Measurements from ENCODE around the gene BABAM2. TPM values are rescaled to one million over a fixed set of nuclear protein-coding genes. Genes with fewer than 3 reads are reported as not detected.

The BABAM2 gene
- total RNA-seq, 4 donors from 2014 or later: 35.5 to 44.9 (median 39.9) TPM

DNA sequence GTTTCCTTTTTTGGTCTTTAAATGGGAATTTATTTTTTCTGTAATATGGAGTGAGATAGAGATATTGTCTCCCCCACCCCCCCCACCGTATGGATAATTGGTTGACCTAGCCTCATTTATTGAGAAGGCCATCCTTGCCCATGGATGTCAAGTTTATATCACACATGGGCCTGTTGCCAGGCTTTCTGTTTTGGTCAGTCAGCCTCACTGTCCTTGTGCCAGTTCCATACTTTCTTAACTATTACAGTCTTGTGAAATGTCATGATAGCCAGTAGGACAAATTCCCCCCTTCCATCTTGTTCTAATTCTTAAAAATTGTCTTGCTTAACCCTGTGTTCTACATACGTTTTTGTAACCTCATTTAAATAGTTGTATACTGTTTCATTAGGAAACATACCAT is 12.5 kb downstream of the BABAM2 start:
- intact Hi-C loops (cut with DNase I): no loop called here
- WGBS: 75% methylated on average over 2 of the region's 2 CpGs

DNA sequence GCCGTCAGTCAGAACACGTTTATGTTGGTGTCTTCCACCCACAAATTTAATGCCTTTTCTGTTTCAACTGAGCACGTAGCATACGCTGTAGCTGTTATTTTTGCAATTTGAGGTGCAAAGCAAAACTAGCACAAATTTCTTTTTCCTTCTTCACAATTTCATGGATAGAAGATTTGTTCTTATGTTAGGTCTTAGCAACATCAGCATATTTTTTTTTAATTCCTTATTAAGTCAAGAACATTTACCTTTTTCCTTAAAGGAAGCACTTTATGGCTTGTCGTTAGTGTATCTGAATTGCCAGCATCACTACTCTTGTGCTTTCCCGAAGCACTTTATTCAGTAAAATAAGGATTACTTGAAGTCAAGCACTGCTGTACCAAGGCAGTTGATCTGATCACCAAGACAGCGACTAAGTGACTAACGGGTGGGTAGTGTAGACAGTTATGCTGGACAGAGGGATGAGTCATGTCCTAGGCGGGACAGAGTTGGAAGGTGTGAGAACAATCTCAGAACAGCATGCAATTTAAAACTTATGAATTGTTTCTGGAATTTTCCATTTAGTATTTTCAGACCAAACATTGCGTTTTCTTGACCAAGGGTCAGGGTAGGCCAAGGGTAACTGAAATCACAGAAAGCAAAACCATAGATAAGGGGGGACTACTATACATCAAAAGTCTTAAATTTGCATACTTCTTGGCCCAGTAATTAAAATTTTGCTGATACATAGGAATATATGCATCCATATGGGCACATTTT is 13.3 kb downstream of the BABAM2 start:
- TF ChIP-seq EP300 (IDR thresholded peaks at IDR 0.05) (no peak), POLR2A (IDR thresholded peaks at IDR 0.05; ENCODE audit: low read depth) (no peak), POLR2AphosphoS5 (IDR thresholded peaks at IDR 0.05) (peak in 1 of 2 donors; percentile 37)
- TF ChIP-seq, protein P1, sequence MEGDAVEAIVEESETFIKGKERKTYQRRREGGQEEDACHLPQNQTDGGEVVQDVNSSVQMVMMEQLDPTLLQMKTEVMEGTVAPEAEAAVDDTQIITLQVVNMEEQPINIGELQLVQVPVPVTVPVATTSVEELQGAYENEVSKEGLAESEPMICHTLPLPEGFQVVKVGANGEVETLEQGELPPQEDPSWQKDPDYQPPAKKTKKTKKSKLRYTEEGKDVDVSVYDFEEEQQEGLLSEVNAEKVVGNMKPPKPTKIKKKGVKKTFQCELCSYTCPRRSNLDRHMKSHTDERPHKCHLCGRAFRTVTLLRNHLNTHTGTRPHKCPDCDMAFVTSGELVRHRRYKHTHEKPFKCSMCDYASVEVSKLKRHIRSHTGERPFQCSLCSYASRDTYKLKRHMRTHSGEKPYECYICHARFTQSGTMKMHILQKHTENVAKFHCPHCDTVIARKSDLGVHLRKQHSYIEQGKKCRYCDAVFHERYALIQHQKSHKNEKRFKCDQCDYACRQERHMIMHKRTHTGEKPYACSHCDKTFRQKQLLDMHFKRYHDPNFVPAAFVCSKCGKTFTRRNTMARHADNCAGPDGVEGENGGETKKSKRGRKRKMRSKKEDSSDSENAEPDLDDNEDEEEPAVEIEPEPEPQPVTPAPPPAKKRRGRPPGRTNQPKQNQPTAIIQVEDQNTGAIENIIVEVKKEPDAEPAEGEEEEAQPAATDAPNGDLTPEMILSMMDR (IDR thresholded peaks at IDR 0.05): no peak
- H3K36me3 ChIP-seq: peaks cover 0 to 8% (median 3%) of the 10 kb centered on the region in 4 donors
- WGBS: 90% methylated on average over 10 of the region's 10 CpGs
- H3K27ac ChIP-seq (replicated peaks in 1 of 4): no peak overlapping the region
- no peaks in the 10 kb centered on the region for H3K9me3 ChIP-seq
- no peaks in the 10 kb centered on the region for H3K27me3 ChIP-seq
- DNase-seq (ENCODE audit: extremely low spot score): no peak
- H3K4me1 ChIP-seq: peaks cover 11 to 31% (median 21%) of the 10 kb centered on the region in 4 donors
- no peak overlapping the region for H3K4me3 ChIP-seq
- intact Hi-C loops (cut with DNase I): no loop called here

More for the DNA sequence above, 12.5 kb downstream of the BABAM2 start:
- no peak for DNase-seq (ENCODE audit: extremely low spot score)
- TF ChIP-seq POLR2A (IDR thresholded peaks at IDR 0.05; ENCODE audit: low read depth) (no peak), EP300 (IDR thresholded peaks at IDR 0.05) (no peak), POLR2AphosphoS5 (IDR thresholded peaks at IDR 0.05) (no peak)
- TF ChIP-seq, protein P1 (IDR thresholded peaks at IDR 0.05): no peak
- no peaks in the 10 kb centered on the region for H3K27me3 ChIP-seq
- H3K36me3 ChIP-seq: peaks cover 0 to 15% (median 6%) of the 10 kb centered on the region in 4 donors
- no peaks in the 10 kb centered on the region for H3K9me3 ChIP-seq
- H3K27ac ChIP-seq (replicated peaks in 1 of 4): no peak overlapping the region
- H3K4me3 ChIP-seq: no peak overlapping the region
- H3K4me1 ChIP-seq: peaks cover 11 to 31% (median 21%) of the 10 kb centered on the region in 4 donors

DNA sequence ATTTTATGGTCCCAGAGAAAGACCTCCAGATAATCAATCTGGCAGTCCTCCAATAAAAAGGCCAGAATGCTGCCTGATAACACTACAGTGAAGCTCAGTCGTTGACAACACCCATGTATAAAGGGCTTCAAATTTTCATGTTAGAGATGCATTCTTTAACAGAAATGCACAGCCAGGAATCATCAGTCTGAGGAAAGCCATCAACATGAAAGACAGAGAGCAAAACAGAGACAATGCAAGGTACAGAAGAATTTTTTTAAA is 13.8 kb downstream of the BABAM2 start:
- TF ChIP-seq POLR2A (IDR thresholded peaks at IDR 0.05; ENCODE audit: low read depth) (no peak), POLR2AphosphoS5 (IDR thresholded peaks at IDR 0.05) (no peak)
- Histone ChIP-seq H3K9me3 (no peaks in the 10 kb centered on the region), H3K4me3 (no peak overlapping the region), H3K27ac (replicated peaks in 1 of 4) (no peak overlapping the region), H3K27me3 (no peaks in the 10 kb centered on the region), H3K36me3 (peaks cover 0 to 3% (median under 1%) of the 10 kb centered on the region in 4 donors), H3K4me1 (peaks cover 11 to 31% (median 21%) of the 10 kb centered on the region in 4 donors)
- intact Hi-C loops (cut with DNase I): no loop called here
- no peak for DNase-seq (ENCODE audit: extremely low spot score)
- 74% methylated on average over 1 of the region's 1 CpG for WGBS

GRCh38 chr2:27906074-27906473 is 15.5 kb downstream of the BABAM2 start:
- no peak overlapping the region for H3K4me3 ChIP-seq
- intact Hi-C loops (cut with DNase I): no loop called here
- no peak for TF ChIP-seq POLR2AphosphoS5 (IDR thresholded peaks at IDR 0.05)
- TF ChIP-seq, protein P1 (IDR thresholded peaks at IDR 0.05): no peak
- no peak for TF ChIP-seq POLR2A (IDR thresholded peaks at IDR 0.05; ENCODE audit: low read depth)
- TF ChIP-seq EP300 (IDR thresholded peaks at IDR 0.05): no peak
- H3K36me3 ChIP-seq: no peaks in the 10 kb centered on the region
- no peak overlapping the region for H3K27ac ChIP-seq (replicated peaks in 1 of 4)
- H3K9me3 ChIP-seq: no peaks in the 10 kb centered on the region
- H3K27me3 ChIP-seq: no peaks in the 10 kb centered on the region
- no peak for DNase-seq (ENCODE audit: extremely low spot score)
- 93% methylated on average over 1 of the region's 1 CpG for WGBS
- H3K4me1 ChIP-seq: peaks cover 11 to 30% (median 21%) of the 10 kb centered on the region in 4 donors

DNA sequence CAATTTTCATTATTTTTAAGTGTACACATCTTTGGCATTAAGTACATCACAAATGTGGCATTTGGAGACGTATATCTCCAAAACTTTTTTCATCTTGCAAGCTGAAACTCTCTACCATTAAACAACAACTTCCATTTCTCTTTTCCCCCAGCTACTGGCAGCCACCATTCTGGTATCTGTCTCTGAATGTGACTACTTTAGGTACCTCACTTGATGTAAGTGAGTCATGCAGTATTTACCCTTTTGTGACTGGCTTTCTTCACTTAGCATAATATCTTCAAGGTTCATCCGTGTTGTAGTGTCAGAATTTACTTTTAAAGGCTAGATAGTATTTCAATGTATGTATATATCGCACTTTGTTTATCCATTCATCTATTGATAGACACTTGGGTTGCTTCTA is 17.0 kb downstream of the BABAM2 start:
- H3K27ac ChIP-seq (replicated peaks in 1 of 4): no peak overlapping the region
- DNase-seq (ENCODE audit: extremely low spot score): no peak
- no peaks in the 10 kb centered on the region for H3K36me3 ChIP-seq
- intact Hi-C loops (cut with DNase I): no loop called here
- H3K4me3 ChIP-seq: no peak overlapping the region
- no peaks in the 10 kb centered on the region for H3K27me3 ChIP-seq
- TF ChIP-seq, protein P1 (IDR thresholded peaks at IDR 0.05): no peak
- no peak for TF ChIP-seq POLR2A (IDR thresholded peaks at IDR 0.05; ENCODE audit: low read depth)
- no peak for TF ChIP-seq EP300 (IDR thresholded peaks at IDR 0.05)
- no peak for TF ChIP-seq POLR2AphosphoS5 (IDR thresholded peaks at IDR 0.05)
- no peaks in the 10 kb centered on the region for H3K9me3 ChIP-seq
- peaks cover 16 to 31% (median 21%) of the 10 kb centered on the region in 4 donors for H3K4me1 ChIP-seq
- WGBS: 58% methylated on average over 3 of the region's 3 CpGs

Measured in esophagus muscularis mucosa (tissue), 4 donors.